Fibroblast of skin of scalp (primary cell): ENCODE results near the gene TLCD1.

Experiments
- DNase-seq: peaks from one replicate; pipeline ENCODE4 v3.0.0-alpha.2; 2013

Gene TLCD1

GRCh38 chr17:28682655-28683054 is 43.4 kb downstream of the TLCD1 start:
- DNase-seq = no peak

DNA sequence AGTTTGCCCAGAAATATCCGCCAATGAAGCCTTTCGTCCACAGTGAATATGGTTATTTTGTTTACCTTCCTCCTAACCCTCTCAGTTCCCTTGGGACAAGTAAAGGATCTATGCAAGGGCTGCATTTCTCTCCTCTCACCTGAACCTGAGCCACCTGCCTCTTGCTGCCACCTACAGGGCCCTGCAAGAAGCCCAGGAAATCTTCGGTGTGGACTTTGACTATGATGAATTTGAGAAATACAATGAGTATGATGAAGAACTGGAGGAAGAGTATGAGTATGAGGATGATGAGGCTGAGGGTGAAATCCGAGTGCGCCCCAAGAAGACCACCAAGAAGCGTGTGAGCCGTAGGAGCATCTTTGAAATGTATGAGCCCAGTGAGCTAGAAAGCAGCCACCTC is 50.1 kb downstream of the TLCD1 start:
- DNase-seq = no peak

DNA sequence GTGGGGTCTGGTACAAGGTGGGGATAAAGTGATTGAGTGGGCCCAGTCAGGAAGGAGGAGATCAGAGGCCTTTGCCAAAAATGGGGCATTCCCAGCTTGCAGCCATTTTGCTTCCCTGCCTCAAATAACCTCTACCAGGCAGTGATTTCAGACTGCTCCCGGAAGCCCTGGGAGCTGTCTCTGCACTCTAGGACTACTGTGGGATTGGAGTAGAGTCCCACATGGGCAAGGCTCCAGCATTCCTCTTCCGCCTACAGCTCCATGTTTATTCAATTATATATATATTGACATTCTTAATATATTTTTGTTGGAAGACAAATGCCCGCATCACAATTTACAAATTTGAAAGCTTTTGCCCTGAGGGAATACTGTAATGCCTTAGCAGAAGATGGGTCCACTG is 50.5 kb downstream of the TLCD1 start:
- peak; percentile 66 for DNase-seq
